GM12891 (cell line): ENCODE data around the gene PPP4C.
A peak's percentile ranks its signal among the peaks of the same experiment; 100 is the strongest.

Source experiments
- DNase-seq: peaks from one replicate; pipeline ENCODE4 v3.0.0; 2011; ENCODE audit warnings: low spot score; ENCODE audit not compliant: insufficient read length
- FAIRE-seq: peaks from 2 replicates; lab custom pipeline; 2011; peaks lifted over from hg19 to GRCh38; lab: Jason Lieb, UNC
- PAX5 ChIP-seq: IDR thresholded peaks from 2 replicates; pipeline ENCODE4 v1.6.1; 2011; ENCODE audit warnings: low read length, moderate library complexity, mild to moderate bottlenecking; ENCODE audit not compliant: insufficient read depth, severe bottlenecking
- POLR2A ChIP-seq: IDR thresholded peaks from 2 replicates; pipeline ENCODE4 v1.6.1; 2011; ENCODE audit warnings: low read depth, low read length, control low read depth
- POLR2AphosphoS5 ChIP-seq: IDR thresholded peaks from 2 replicates; pipeline ENCODE4 v1.6.1; 2011; ENCODE audit warnings: low read depth, low read length, control low read depth
- POU2F2 ChIP-seq: IDR thresholded peaks from 2 replicates; pipeline ENCODE4 v1.6.1; 2011; ENCODE audit warnings: low read depth, mild to moderate bottlenecking, control low read depth, low read length, moderate library complexity
- SPI1 ChIP-seq: IDR thresholded peaks from 2 replicates; pipeline ENCODE4 v1.6.1; 2011; ENCODE audit warnings: low read depth, low read length, control low read depth
- TAF1 ChIP-seq: IDR thresholded peaks from 2 replicates; pipeline ENCODE4 v1.6.1; 2011; ENCODE audit warnings: low read depth, low read length, control low read depth

The PPP4C gene

DNA sequence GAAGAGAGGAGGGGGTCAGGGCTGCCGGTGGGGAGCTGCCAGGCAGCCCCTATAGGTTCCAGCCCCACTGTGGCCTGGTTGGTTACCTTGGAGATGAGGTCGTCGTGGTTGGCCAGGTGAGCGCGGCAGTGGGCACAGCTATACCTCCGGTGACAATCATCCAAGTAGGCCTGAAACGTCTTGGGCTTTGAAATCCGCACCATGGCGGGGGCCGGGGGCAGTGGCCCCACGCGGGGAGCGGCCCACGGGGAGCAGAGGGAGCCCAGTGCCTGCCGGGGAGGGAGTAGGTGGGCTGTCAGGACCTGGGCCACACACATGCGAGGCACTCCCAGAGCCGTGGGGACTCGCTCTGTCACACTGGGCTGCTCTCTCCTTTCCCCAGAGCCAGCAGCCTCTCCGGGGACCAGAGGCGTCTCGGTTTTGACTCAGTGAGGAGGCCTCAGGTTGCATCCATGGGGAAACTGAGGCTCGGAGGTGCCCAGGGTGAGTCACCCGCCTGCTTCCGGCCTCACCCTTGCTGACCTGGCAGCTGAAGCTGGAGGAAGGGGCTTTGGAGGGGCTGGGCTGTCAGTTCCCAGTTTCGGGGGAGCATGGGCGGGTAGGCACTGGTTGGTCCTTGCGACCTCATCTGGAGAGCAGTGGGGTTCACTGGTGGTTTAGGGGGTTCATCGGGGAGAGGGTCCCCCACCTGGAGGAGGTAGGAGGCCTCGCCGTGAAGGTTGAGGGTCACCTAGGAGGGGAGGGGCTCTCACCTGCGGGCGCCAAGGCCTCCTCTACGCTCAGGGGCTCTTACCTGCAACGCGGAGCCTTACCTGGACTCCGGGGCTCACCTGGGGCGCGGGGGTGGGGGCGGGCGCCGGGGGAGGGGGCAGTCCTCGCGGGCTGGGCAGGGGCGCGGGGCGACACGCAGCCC is 19.6 kb downstream of the PPP4C start:
- TF ChIP-seq PAX5 (no peak), POLR2A (no peak), TAF1 (no peak), SPI1 (no peak), POU2F2 (no peak)
- FAIRE-seq (no peak), DNase-seq (no peak)

DNA sequence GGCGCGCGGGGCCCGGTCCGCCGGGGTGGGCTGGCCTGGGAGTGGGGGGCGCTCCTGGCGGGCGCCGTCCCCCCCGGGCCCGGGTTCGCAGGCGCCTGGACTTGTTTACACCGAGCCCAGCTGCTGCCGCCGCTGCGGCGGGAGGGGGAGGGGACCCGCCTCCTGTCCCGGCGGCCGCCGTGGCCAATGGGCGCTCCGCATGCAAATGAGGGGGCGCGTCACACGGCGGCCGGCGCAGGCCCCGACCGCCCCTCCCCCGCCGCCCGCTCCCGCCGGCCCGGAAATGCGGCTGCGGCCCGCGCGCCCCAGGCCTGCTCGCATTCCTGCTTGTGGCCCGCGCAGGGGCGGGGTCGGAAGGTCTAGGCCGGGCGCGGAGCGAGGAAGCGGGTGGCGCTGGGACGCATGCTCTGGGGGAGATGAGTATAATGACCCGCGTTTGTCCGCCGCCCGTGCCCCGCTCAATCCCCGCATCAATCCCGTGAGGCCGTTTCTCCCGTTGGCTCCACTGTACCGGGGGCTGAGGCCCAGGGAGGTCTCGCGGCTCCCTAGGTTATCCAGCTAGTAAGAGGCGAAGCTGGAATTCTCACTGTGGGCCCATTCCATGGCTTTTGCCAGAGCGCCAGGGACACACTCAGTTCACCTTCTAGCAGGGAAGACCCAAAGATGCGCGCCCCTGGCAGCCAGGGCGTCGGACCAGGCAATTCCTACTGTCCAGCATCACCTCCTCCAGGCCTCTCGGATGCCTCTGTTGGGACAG is 20.5 kb downstream of the PPP4C start, which contains the start of gene YPEL3:
Gene YPEL3 (minus strand): TSS at position 109 of the 757 bp plus-strand sequence. CDS start 731 bp downstream, outside the sequence.
- peak; percentile 97 for DNase-seq
- TF ChIP-seq PAX5 (no peak), POLR2A (no peak), POLR2AphosphoS5 (no peak), TAF1 (no peak), SPI1 (no peak), POU2F2 (peak; percentile 78; the same call in 1 of the 2 replicates)
- peak; percentile 78 for FAIRE-seq

DNA sequence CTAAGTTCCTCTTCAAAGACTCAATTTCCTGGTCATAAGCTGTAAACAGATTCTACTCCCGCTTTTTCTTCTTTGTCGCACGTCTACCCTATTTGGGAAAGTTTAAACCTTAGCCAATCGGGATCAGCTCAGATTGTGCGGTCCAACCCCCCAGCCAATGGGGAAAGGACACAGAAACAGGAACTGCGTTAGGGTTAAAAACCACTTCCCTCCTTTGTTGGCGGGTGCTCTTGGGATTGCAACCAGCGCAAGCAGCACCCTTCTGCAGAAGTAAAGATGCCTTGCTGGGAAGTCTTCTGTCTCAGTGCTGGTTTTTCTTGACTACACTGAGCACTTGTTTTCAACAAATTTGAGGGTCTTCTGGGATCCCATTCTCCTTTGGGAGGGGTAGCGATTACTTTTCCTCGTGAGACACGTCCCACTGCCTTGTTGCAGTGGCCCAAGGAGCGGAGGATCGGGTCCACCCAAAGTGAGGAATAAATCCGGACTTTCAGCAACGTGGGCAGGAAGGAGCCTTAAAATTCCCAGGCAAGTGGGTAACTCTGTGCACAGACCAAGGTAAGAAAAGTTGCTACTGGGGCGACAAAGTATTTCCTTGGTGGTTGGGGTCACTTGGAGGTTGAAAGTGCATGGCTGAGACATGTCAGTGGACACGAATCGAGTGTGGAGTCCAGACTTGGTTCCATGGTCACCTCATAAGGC is 21.2 kb downstream of the PPP4C start:
- DNase-seq: no peak
- FAIRE-seq: no peak

DNA sequence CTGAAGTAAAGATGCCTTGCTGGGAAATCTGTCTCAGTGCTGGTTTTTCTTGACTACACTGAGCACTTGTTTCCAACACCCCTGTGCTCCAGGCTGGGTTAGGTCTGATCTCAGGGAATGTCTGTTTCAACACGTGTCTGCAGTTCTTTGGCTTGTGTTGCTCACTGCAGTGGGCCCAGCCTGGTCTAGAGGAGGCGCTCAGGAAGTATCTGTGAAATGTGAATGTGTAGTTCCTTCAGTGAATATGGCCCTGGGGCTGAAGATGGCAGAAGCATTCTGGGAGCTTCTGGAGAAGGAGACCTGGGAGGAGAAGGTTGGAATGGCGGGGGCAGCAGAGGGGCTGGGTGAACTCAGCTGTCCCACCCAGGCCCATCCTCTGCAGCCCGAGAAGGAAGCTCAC is 28.3 kb downstream of the PPP4C start:
- TF ChIP-seq TAF1 (no peak), PAX5 (no peak), POLR2AphosphoS5 (no peak), POU2F2 (no peak), POLR2A (no peak), SPI1 (no peak)
- FAIRE-seq (no peak), DNase-seq (no peak)

More for the DNA sequence above, 21.2 kb downstream of the PPP4C start:
- TF ChIP-seq SPI1 (peak; percentile 65), TAF1 (no peak)

DNA sequence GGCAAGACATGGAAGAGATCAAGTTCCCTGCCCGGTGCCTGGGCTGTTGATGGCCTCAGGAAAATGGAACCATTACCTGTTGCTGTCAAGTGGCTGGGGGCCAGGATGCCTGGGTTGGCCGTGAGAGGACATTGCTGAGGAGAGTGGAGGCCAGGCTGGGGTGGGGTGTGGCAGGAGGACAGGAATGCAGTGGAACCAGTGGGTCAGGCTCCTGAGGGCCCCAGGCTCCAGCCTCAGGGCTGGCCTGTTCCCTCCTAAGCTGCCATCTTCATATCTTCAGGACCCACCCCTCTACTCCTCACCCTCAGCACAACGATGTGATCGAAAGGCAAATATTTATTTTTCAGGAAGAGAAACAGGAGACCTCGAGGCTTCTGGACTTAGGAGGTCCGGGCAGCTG is 28.7 kb downstream of the PPP4C start:
- DNase-seq (no peak), FAIRE-seq (no peak)
- TF ChIP-seq PAX5: no peak
- TF ChIP-seq POLR2A: no peak

DNA sequence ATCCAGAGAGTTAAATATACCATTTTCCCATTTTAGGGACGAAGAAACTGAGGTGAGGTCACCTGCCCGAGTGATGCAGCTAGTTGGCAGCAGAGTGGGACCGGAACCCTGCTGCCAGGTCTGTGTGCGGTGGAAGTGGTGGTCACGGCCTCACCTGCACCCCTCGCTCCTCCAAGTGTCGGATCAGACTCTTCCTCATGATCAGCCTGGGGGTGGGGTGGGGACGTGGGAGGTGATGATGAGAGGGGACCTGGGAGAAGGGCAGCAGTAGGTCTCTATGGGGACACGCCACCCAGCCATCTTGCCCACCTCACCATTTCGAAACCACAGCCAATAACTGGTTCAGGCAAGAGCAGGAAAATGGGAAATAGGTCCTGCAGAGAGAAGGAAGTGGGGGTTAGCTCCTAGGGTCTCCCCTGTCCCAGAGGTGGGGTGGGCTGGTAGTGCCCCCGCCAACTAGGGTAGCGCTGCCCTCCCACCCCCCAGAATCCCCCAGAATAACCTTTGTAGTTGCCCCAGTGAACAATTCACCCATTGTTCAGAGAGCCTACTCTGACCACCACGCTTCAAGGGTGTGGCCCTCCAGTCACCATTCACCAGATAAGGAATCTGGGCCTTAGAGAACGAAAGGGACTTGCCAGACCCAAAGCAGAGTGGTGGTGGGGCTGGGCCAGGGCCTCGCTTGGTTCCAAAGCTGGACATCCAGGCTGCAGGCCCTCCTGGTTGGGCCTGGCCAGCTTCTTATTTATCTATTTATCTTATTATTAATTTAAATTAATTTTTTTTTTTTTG is 32.5 kb downstream of the PPP4C start:
- FAIRE-seq: no peak
- no peak for DNase-seq
- TF ChIP-seq POU2F2 (no peak), POLR2A (no peak), TAF1 (no peak), POLR2AphosphoS5 (no peak), PAX5 (no peak), SPI1 (no peak)

DNA sequence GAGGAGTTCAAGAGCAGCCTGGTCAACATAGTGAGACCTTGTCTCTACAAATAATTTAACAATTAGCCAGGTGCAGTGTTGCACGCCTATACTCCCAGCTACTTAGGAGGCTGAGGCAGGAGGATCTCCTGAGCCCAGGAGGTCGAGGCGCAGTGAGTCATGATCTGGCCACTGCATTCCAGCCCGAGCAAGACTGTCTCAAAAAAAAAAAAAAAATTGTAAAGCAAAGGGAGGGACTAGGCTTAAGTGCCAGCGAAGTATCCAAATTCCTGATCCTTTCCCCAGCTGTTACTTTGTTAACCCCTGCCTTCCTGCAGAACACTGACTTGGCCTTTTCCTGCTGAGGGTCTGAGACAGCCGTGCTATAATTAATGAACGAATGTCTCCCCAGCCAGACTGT is 34.9 kb downstream of the PPP4C start:
- no peak for FAIRE-seq
- TF ChIP-seq TAF1 (no peak), SPI1 (no peak), POU2F2 (no peak), PAX5 (no peak), POLR2A (no peak), POLR2AphosphoS5 (no peak)
- DNase-seq: no peak

DNA sequence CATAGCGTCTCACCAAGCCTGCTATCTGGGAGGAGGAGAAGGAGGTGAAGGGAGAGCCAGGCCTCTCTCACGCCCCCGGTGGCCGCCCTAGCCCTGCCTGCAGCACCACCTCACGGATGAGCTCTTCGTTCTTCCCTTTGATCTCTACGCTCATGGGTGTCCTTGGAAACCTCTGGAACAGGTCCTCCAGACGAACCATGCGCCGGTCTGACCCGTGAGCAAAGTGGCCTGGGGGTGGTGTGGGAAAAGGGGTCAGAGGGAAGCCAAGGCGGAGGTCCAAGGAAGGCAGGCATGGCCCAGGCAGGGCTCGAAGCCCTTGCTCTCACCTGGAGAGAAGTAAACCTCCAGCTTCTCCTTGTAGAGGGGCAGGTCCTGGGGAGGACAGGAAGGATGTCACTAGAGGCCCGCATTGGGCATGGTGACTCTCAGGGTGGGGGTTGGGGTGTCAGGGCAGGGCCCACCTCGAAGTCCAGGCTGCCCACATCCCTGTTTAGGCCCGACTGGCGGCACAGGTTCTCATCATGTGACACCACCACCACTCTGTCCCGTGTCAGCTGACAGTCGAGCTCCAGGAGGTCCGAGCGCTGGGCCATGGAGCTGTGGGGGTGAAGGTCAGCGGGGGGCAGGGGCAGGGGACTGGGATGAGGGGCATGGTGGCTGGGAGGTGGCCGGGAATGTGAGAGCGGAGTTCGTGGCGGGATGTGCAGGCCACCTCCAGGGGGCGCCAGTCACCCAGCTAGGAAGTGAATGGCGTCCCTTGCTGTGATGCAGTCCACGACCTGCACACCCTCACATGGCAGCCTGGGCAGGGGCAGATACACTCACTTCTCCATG is 36.6 kb downstream of the PPP4C start:
- no peak for FAIRE-seq
- no peak for DNase-seq
- TF ChIP-seq POLR2A: no peak
